Common myeloid progenitor, CD34-positive (primary cell): ENCODE data around the gene QRFP.

Experiments used
- CTCF ChIA-PET: fragments of 350-600 bp; sonication (Branson Sonifier 250); formaldehyde crosslinking; loops from one replicate; lab custom pipeline; 2021; ENCODE audit warnings: antibody characterized with exemption; lab: Charles Lee
- POLR2A ChIA-PET: fragments of 350-600 bp; sonication (Branson Sonifier 250); formaldehyde crosslinking; loops from one replicate; lab custom pipeline; 2021; ENCODE audit warnings: antibody characterized with exemption; lab: Charles Lee
- DNase-seq, 3 donors: peaks; one replicate each; pipeline versions ENCODE4 v3.0.0 to v3.0.0-alpha.2; 2013
- H3K27ac ChIP-seq, 2 experiments: 1 replicate in 1 of 2; 2 replicates in 1 of 2; pipeline ENCODE4 v1.7.0; 2013; ENCODE audit warnings: inconsistent platforms in 2 of 2, low read length in 2 of 2, mild to moderate bottlenecking in 2 of 2, low read depth in 1 of 2, moderate library complexity in 1 of 2; ENCODE audit not compliant: severe bottlenecking in 2 of 2, insufficient read depth in 1 of 2, poor library complexity in 1 of 2
- H3K27me3 ChIP-seq, 5 experiments: replicated peaks in 2 of 5; 1 replicate in 3 of 5; 2 replicates in 2 of 5; pipeline versions ENCODE4 v1.6.1 to v1.7.0; 2013; ENCODE audit warnings: low read length in 4 of 5, mild to moderate bottlenecking in 2 of 5, moderate library complexity in 2 of 5, inconsistent platforms in 1 of 5; ENCODE audit not compliant: insufficient read depth in 5 of 5, control insufficient read depth in 4 of 5
- H3K36me3 ChIP-seq, 4 experiments: 1 replicate in 2 of 4; 2 replicates in 2 of 4; pipeline versions ENCODE4 v1.6.1 to v1.7.0; 2013; ENCODE audit warnings: low read length in 3 of 4, control low read depth in 1 of 4, mild to moderate bottlenecking in 1 of 4; ENCODE audit not compliant: control insufficient read depth in 4 of 4, insufficient read depth in 4 of 4
- H3K4me1 ChIP-seq, 4 experiments: 1 replicate in 3 of 4; 2 replicates in 1 of 4; pipeline versions ENCODE4 v1.6.1 to v1.7.1; 2013; ENCODE audit warnings: low read length in 3 of 4, mild to moderate bottlenecking in 3 of 4, control low read depth in 1 of 4, inconsistent platforms in 1 of 4, moderate library complexity in 1 of 4; ENCODE audit not compliant: control insufficient read depth in 4 of 4, insufficient read depth in 4 of 4; ENCODE audit errors: control extremely low read depth in 1 of 4
- H3K4me3 ChIP-seq, 7 experiments: 1 replicate in 4 of 7; 2 replicates in 3 of 7; pipeline versions ENCODE4 v1.5.1 to v1.7.0; 2013; ENCODE audit warnings: mild to moderate bottlenecking in 7 of 7, low read length in 6 of 7, moderate library complexity in 6 of 7, inconsistent platforms in 2 of 7, low read depth in 2 of 7, control low read depth in 1 of 7; ENCODE audit not compliant: insufficient read depth in 4 of 7, control insufficient read depth in 1 of 7; ENCODE audit errors: extremely low read depth in 1 of 7
- H3K9me3 ChIP-seq, 5 experiments: 1 replicate in 4 of 5; 2 replicates in 1 of 5; pipeline versions ENCODE4 v1.6.1 to v1.7.1; 2013; ENCODE audit warnings: low read length in 4 of 5, mild to moderate bottlenecking in 2 of 5, inconsistent platforms in 1 of 5, low read depth in 1 of 5, moderate library complexity in 1 of 5; ENCODE audit not compliant: control insufficient read depth in 4 of 5, insufficient read depth in 2 of 5; ENCODE audit errors: control extremely low read depth in 1 of 5
- WGBS: methylation state at CpG from one replicate; pipeline ENCODE4 v1.1.5; 2013; ENCODE audit not compliant: insufficient coverage; 5-methylcytosine and 5-hydroxymethylcytosine counted together

Gene QRFP

DNA sequence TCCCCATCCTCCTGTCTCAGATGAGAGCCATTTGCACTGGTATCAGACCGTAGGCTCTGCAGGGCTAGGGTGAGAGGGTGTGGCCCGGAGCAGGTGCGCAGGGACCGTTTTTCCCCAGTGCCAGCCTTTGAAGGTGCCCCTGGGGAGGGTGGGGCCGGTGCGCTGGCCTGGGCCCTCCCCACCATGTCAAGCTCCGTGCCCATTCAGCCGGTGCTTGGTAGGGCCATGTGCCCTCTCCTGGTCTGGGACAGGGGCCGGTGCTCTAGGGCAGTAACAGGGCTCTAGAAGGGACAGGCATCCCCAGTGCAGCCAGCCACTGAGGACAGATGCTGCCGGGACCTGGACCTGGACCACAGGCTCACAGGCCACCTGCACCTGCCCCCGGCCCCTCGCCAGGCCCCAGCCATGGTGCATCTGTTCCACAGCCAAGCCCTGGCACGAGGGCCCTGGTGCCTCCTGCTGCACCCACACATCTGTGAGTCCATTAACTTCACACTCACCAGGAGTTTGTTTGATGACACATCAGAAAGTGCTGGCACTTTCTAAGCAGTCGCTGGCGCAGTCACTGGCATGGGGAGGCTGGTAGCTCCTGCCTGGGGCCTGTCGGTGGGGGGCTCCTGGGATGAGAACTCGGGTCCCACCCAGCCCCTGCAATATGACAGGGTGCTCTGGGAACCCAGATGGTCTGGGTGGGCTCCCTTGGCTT, 5.0 kb upstream of the QRFP start:
- H3K27ac ChIP-seq: no peak overlapping the region
- no peaks in the 10 kb centered on the region for H3K4me1 ChIP-seq
- peaks cover 0 to 4% (median 3%) of the 10 kb centered on the region in 5 experiments for H3K27me3 ChIP-seq
- no peaks in the 10 kb centered on the region for H3K36me3 ChIP-seq
- CTCF ChIA-PET: interaction anchor here (2.1 kb wide), 1 partner anchor 97 kb away, joined by 4 read pairs; no protein-coding TSS in a partner anchor
- no peak for DNase-seq
- no peaks in the 10 kb centered on the region for H3K9me3 ChIP-seq
- no peak overlapping the region for H3K4me3 ChIP-seq
- POLR2A ChIA-PET: no interaction called here
- WGBS: 96% methylated on average over 14 of the region's 17 CpGs

GRCh38 chr9:130900701-130901497, 4.3 kb upstream of the QRFP start:
- ChIA-PET CTCF (interaction anchor here (1.1 to 2.1 kb wide), 3 partner anchors 32 to 98 kb away, joined by 3 to 4 read pairs (median 3); no protein-coding TSS in a partner anchor), POLR2A (no interaction called here)
- no peaks in the 10 kb centered on the region for H3K36me3 ChIP-seq
- H3K4me3 ChIP-seq: no peak overlapping the region
- DNase-seq: no peak
- H3K27me3 ChIP-seq: peaks cover 0 to 4% (median 3%) of the 10 kb centered on the region in 5 experiments
- no peaks in the 10 kb centered on the region for H3K4me1 ChIP-seq
- no peaks in the 10 kb centered on the region for H3K9me3 ChIP-seq
- H3K27ac ChIP-seq: no peak overlapping the region
- WGBS: 74% methylated on average over 10 of the region's 17 CpGs

DNA sequence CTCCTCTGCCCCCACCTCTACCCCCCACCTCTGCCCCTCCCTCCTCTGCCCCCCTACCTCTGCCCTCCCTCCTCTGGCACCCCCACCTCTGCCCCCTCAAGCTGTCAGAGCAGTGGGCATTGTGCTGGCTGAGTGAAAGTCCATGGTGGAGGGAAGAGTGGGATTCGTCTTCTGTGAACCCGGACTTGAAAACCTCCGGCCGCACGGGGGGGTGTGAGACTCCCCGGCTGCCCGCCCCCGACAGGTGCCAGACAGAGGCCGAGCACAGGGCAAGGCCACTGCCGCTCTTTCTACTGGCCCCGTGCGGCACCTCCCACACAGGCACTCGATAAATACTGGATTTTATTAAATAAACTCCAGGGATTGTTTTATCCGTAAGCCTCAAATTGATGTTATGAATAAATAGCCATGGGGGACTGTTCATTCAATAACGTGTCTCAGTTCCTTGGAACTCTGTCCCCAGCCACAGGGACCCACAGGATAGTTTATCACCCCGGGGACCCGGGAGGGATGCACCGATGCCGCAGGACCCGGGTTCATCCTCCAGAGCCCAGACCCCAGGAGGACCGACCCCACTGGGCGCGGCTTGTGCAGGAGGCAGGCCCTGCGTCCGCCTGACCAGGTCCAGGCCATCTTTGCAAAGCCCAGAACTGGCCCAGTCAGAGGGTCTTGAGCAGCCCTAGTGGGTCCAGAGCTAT, 2.6 kb upstream of the QRFP start:
- Histone ChIP-seq H3K4me3 (no peak overlapping the region), H3K27ac (no peak overlapping the region), H3K36me3 (no peaks in the 10 kb centered on the region), H3K4me1 (peaks cover 0 to 1% (median under 1%) of the 10 kb centered on the region in 4 experiments), H3K9me3 (no peaks in the 10 kb centered on the region), H3K27me3 (peaks cover 0 to 4% (median 3%) of the 10 kb centered on the region in 5 experiments)
- ChIA-PET POLR2A (no interaction called here), CTCF (interaction anchor here (1.2 to 2.1 kb wide), 2 partner anchors 34 to 99 kb away, joined by 3 to 4 read pairs; no protein-coding TSS in a partner anchor)
- DNase-seq: no peak
- WGBS: 92% methylated on average over 17 of the region's 25 CpGs

- Histone ChIP-seq H3K27ac (no peak overlapping the region), H3K9me3 (no peaks in the 10 kb centered on the region), H3K36me3 (no peaks in the 10 kb centered on the region), H3K4me3 (no peak overlapping the region), H3K27me3 (peaks cover 0 to 4% (median 3%) of the 10 kb centered on the region in 5 experiments), H3K4me1 (peaks cover 0 to 8% (median 7%) of the 10 kb centered on the region in 4 experiments)
- ChIA-PET CTCF (interaction anchor here (1.4 kb wide), 1 partner anchor 8 kb away, joined by 3 read pairs; no protein-coding TSS in a partner anchor), POLR2A (no interaction called here)
- DNase-seq: no peak
- WGBS: 91% methylated on average over 4 of the region's 4 CpGs
These were observed 1.9 kb upstream of the QRFP start for GRCh38 chr9:130898552-130898852.

DNA sequence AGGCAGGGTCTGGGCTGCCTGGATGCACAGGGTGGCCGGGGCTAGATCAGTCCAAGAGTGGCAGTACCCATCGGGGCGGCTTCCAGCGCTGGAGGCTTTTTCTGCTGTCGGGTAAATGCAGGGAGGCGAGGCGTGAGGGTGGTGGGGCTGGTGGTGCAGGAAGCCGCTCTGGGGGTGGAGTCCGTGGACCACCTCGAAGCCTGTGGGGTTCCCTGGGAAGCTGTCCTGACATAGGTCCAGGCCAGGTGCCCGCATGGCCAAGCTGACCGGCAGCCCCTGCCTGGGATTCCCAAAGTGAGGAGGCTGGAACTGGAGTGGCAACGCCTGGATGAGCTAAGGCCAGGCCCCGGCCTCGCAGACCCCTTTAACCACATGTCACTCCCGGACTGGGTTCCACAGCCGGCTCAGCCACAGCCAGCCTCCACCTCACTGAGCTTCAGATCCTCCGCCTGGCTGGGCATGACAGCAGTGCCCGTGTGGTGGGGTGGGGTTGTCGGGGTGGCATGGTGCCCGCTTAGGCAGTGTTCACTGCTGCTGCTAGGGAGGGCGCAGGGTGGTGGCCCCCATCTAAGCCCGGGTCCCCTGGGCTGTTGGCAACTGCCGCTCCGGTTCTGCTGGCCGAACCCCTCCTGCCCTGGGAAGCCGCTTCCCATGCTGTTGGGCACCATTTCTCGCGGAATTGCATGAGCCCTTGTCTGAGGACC, 1.4 kb upstream of the QRFP start:
- Histone ChIP-seq H3K36me3 (peaks cover 0 to under 1% (median 0%) of the 10 kb centered on the region in 4 experiments), H3K4me3 (no peak overlapping the region), H3K4me1 (peaks cover 0 to 13% (median 11%) of the 10 kb centered on the region in 4 experiments), H3K27ac (no peak overlapping the region), H3K9me3 (no peaks in the 10 kb centered on the region), H3K27me3 (peaks cover 0 to 4% (median 3%) of the 10 kb centered on the region in 5 experiments)
- DNase-seq: no peak
- ChIA-PET POLR2A (no interaction called here), CTCF (interaction anchor here (1.4 kb wide), 1 partner anchor 9 kb away, joined by 3 read pairs; no protein-coding TSS in a partner anchor)
- 93% methylated on average over 18 of the region's 29 CpGs for WGBS

- no peak overlapping the region for H3K27ac ChIP-seq
- H3K27me3 ChIP-seq: peaks cover 0 to 4% (median 3%) of the 10 kb centered on the region in 5 experiments
- H3K4me1 ChIP-seq: peaks cover 0 to 17% (median 12%) of the 10 kb centered on the region in 4 experiments
- peaks cover 0 to 5% (median 3%) of the 10 kb centered on the region in 4 experiments for H3K36me3 ChIP-seq
- WGBS: 90% methylated on average over 14 of the region's 16 CpGs
- DNase-seq: no peak
- POLR2A ChIA-PET: no interaction called here
- H3K4me3 ChIP-seq: no peak overlapping the region
- no peaks in the 10 kb centered on the region for H3K9me3 ChIP-seq
- CTCF ChIA-PET: interaction anchor here (0.6 to 1.4 kb wide), 2 partner anchors 10 to 46 kb away, joined by 3 read pairs; no protein-coding TSS in a partner anchor
These were observed 616 bp upstream of the QRFP start for GRCh38 chr9:130897105-130897751.
